Smooth muscle cell (in vitro differentiated cells): Measurements from ENCODE around the gene SCD. TPM values are rescaled to one million over a fixed set of nuclear protein-coding genes. Genes with fewer than 3 reads are reported as not detected.

Source experiments
- DNase-seq: peaks from one replicate; lab custom pipeline; 2025; ENCODE audit not compliant: unreplicated experiment; lab: John Stamatoyannopoulos, UW
- H2AFZ ChIP-seq: fragments of 200-600 bp; sonication (generic); 2 replicates; pipeline ENCODE4 v1.6.0; 2016; ENCODE audit warnings: antibody characterized with exemption, low read depth, mild to moderate bottlenecking
- H3F3A ChIP-seq: fragments of 200-600 bp; sonication (generic); 2 replicates; pipeline ENCODE4 v1.6.0; 2017; ENCODE audit warnings: antibody characterized with exemption, low read depth
- H3K27ac ChIP-seq: fragments of 200-600 bp; sonication (generic); 2 replicates; pipeline ENCODE4 v1.5.1; 2016; ENCODE audit warnings: low read depth, mild to moderate bottlenecking
- H3K27me3 ChIP-seq: fragments of 200-600 bp; sonication (generic); 2 replicates; pipeline ENCODE4 v1.6.1; 2016; ENCODE audit warnings: low read depth, mild to moderate bottlenecking
- H3K36me3 ChIP-seq: fragments of 200-600 bp; sonication (generic); 2 replicates; pipeline ENCODE4 v1.5.1; 2016; ENCODE audit warnings: low read depth
- H3K4me1 ChIP-seq: fragments of 200-600 bp; sonication (generic); 2 replicates; pipeline ENCODE4 v1.5.1; 2016; ENCODE audit warnings: low read depth
- H3K4me2 ChIP-seq: fragments of 200-600 bp; sonication (generic); 2 replicates; pipeline ENCODE4 v1.6.0; 2016; ENCODE audit warnings: mild to moderate bottlenecking
- H3K4me3 ChIP-seq: fragments of 200-600 bp; sonication (generic); 2 replicates; pipeline ENCODE4 v1.5.1; 2016; ENCODE audit warnings: mild to moderate bottlenecking
- H3K79me2 ChIP-seq: fragments of 200-600 bp; sonication (generic); 2 replicates; pipeline ENCODE4 v1.6.0; 2016; ENCODE audit warnings: low read depth, mild to moderate bottlenecking
- H3K9ac ChIP-seq: fragments of 200-600 bp; sonication (generic); 2 replicates; pipeline ENCODE4 v1.6.0; 2016; ENCODE audit warnings: low read depth
- H3K9me3 ChIP-seq: fragments of 200-600 bp; sonication (generic); replicated peaks from 2 replicates; pipeline ENCODE4 v1.5.1; 2016; ENCODE audit warnings: low read depth
- H4K20me1 ChIP-seq: fragments of 200-600 bp; sonication (generic); 2 replicates; pipeline ENCODE4 v1.6.0; 2016; ENCODE audit warnings: low read depth
- WGBS: methylation state at CpG from one replicate; pipeline ENCODE4 v1.1.7; 2016; ENCODE audit warnings: low lambda C conversion rate; 5-methylcytosine and 5-hydroxymethylcytosine counted together
- polyA plus RNA-seq: library from polyadenylated mRNA; unstranded; fragments of >200 nt; fragmentation: Nextera tagmentation; extraction: Ambion mirVana; gene quantifications from 2 replicates; pipeline ENCODE4 v1.2.1, GENCODE V29; 2016
- total RNA-seq: library from RNA; depleted of rRNA; stranded (reverse); fragments of >200 nt; gene quantifications from 2 replicates; pipeline ENCODE4 v1.2.3, GENCODE V29; 2014
- TF ChIP-seq, protein P1 (sequence below): fragments of 200-600 bp; sonication (generic); IDR thresholded peaks from 2 replicates; pipeline ENCODE4 v1.5.1; 2017; ENCODE audit warnings: borderline replicate concordance, mild to moderate bottlenecking, antibody characterized with exemption; ENCODE audit not compliant: insufficient read depth, poor library complexity, severe bottlenecking

The SCD gene
- total and polyA plus RNA-seq, 2 experiments from 2014 or later, result 183 to 306 TPM

DNA sequence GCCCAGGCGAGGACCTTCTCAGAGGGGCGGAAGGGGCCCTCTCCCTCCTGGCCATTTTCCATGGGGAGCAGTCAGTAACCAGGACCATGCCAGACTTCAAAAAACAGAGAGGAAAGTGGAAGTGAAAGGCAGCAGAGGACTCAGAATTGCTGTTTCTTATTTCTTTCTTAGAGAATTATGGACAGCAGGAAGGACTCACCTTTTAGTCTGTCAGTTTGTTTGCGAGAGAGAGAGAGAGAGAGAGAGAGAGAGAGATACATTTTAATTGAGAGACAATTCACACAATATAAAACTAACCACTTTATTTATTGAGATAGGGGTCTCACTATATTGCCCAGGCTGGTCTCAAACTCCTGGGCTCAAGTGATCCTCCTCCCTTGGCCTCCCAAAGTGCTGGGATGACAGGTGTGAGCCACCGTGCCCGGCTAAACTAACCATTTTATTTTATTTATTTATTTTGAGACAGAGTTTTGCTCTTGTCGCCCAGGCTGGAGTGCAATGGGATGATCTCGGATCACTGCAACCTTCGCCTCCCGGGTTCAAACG is 24.5 kb downstream of the SCD start:
- peaks cover 40% of the 10 kb centered on the region for H3K4me1 ChIP-seq
- peak overlapping the region; percentile 75 for H3K9ac ChIP-seq
- H3K4me3 ChIP-seq, result no peak overlapping the region
- H3K27me3 ChIP-seq, result no peaks in the 10 kb centered on the region
- TF ChIP-seq, protein P1, sequence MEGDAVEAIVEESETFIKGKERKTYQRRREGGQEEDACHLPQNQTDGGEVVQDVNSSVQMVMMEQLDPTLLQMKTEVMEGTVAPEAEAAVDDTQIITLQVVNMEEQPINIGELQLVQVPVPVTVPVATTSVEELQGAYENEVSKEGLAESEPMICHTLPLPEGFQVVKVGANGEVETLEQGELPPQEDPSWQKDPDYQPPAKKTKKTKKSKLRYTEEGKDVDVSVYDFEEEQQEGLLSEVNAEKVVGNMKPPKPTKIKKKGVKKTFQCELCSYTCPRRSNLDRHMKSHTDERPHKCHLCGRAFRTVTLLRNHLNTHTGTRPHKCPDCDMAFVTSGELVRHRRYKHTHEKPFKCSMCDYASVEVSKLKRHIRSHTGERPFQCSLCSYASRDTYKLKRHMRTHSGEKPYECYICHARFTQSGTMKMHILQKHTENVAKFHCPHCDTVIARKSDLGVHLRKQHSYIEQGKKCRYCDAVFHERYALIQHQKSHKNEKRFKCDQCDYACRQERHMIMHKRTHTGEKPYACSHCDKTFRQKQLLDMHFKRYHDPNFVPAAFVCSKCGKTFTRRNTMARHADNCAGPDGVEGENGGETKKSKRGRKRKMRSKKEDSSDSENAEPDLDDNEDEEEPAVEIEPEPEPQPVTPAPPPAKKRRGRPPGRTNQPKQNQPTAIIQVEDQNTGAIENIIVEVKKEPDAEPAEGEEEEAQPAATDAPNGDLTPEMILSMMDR, result no peak
- no peak for DNase-seq
- H3K36me3 ChIP-seq, result no peaks in the 10 kb centered on the region
- peaks cover 42% of the 10 kb centered on the region for H3F3A ChIP-seq
- H3K79me2 ChIP-seq, result peaks cover 9% of the 10 kb centered on the region
- H3K9me3 ChIP-seq, result no peaks in the 10 kb centered on the region
- WGBS, result 73% methylated on average over 10 of the region's 10 CpGs
- peak overlapping the region; percentile 100 for H3K27ac ChIP-seq
- no peak overlapping the region for H2AFZ ChIP-seq
- peak overlapping the region; percentile 81 for H3K4me2 ChIP-seq
- H4K20me1 ChIP-seq, result no peaks in the 10 kb centered on the region

DNA sequence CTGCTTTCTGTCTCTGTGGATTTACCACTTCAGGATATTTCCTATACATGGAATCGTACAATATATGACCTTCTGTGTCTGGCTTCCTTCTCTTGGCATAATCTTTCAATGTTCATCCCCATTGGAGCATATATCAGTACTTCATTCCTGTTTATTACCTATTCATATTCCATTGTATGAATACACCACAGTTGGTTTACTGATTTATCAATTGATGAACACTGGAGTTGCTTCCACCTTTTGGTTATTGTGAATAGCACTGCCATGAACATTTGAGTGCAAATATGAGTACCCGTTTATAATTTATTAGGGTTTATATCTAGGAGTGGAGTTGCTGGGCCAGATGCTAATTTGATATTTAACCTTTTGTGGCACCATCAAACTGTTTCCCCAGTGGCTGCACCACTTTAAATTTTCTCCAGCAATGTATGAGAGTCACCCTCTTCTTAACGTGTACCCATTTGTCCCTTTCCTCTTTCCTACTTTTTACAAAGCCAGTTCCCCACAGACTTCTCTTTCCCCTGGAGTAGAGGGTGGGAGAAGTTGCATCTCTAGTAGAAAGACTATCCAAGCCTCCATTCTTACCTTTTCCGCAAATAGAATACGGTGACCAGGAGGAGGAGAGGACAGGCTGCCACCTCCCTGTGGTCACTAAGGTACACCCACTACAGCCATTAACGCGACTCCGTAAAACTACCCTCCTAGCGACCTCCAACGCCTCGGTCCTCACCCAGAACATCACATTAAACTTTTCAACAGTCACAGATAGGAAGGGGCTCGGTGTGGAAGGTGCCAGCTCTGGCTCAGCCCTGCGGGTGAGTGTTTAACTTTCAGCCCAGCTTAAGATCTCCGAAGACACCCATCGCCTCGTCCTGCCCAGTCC is 25.6 kb downstream of the SCD start:
- peak overlapping the region; percentile 79 for H3K9ac ChIP-seq
- no peak overlapping the region for H2AFZ ChIP-seq
- H3K36me3 ChIP-seq, result no peaks in the 10 kb centered on the region
- H3K27ac ChIP-seq, result peak overlapping the region; percentile 100
- peak overlapping the region; percentile 38 for H3K4me3 ChIP-seq
- H4K20me1 ChIP-seq, result no peaks in the 10 kb centered on the region
- peaks cover 12% of the 10 kb centered on the region for H3K79me2 ChIP-seq
- TF ChIP-seq, protein P1, result no peak
- H3K9me3 ChIP-seq, result no peaks in the 10 kb centered on the region
- H3F3A ChIP-seq, result peaks cover 42% of the 10 kb centered on the region
- H3K4me2 ChIP-seq, result peak overlapping the region; percentile 81
- no peaks in the 10 kb centered on the region for H3K27me3 ChIP-seq
- peaks cover 40% of the 10 kb centered on the region for H3K4me1 ChIP-seq
- 10% methylated on average over 16 of the region's 16 CpGs for WGBS
- DNase-seq, result no peak

DNA sequence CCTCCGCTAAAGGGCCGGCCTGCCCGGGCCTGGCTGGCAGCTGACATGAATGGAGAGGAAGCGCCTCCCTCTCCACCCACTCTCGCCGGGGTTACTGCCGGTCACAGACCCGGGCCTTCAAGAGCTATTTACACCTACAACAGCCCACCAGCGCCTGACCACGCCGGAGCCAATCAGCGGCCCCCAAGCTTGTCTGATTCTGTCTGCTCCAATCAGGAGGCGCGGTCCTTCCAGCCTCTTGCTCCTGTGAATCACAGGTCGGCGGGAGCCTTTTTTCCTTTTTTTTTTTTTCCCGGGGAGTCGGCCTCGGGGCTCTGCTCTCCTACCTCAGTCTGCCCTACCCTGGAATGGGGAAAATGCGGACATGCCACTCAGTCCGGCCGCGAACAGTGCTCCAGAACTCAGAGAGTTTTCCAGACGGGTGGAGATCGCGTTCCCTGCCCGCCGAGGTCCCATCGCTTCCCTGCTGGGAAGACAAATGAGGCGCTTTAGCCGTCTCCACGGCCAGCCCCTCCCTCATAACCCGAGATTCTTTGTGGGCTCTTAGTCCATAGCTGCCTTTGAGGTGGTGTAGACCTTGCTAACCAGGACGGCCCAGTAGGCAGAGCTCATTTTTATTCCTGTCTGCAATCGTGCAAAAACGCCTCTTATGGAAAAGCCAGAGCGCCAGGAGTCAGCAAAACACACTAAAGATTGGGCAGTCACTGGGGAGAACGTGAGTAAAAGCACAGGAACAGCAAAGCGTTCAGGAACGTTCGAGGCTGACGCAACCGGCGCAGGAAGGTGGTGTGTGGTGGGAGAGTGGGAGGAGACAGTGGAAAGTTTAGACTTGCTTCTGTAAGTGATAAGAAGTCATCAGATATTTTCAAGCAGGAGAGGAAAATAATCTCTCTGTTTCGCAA is 26.5 kb downstream of the SCD start:
- no peaks in the 10 kb centered on the region for H3K9me3 ChIP-seq
- peaks cover 12% of the 10 kb centered on the region for H3K79me2 ChIP-seq
- no peaks in the 10 kb centered on the region for H4K20me1 ChIP-seq
- peak; percentile 86 for DNase-seq
- H3K27me3 ChIP-seq, result no peaks in the 10 kb centered on the region
- H3K4me1 ChIP-seq, result peaks cover 40% of the 10 kb centered on the region
- peak overlapping the region; percentile 100 for H3K27ac ChIP-seq
- no peaks in the 10 kb centered on the region for H3K36me3 ChIP-seq
- under 1% methylated on average over 45 of the region's 45 CpGs for WGBS
- peak overlapping the region; percentile 98 for H3K9ac ChIP-seq
- H2AFZ ChIP-seq, result no peak overlapping the region
- H3K4me3 ChIP-seq, result peak overlapping the region; percentile 55
- TF ChIP-seq, protein P1, result no peak
- peak overlapping the region; percentile 89 for H3K4me2 ChIP-seq
- H3F3A ChIP-seq, result peaks cover 42% of the 10 kb centered on the region
